NCI-H526 treated with DMSO at 0.1 percent for 48 hours (cell line): ENCODE results near the gene CSGALNACT2.

Experiments
- DNase-seq: peaks from one replicate; lab custom pipeline; 2025; lab: John Stamatoyannopoulos, UW

CSGALNACT2 gene

DNA sequence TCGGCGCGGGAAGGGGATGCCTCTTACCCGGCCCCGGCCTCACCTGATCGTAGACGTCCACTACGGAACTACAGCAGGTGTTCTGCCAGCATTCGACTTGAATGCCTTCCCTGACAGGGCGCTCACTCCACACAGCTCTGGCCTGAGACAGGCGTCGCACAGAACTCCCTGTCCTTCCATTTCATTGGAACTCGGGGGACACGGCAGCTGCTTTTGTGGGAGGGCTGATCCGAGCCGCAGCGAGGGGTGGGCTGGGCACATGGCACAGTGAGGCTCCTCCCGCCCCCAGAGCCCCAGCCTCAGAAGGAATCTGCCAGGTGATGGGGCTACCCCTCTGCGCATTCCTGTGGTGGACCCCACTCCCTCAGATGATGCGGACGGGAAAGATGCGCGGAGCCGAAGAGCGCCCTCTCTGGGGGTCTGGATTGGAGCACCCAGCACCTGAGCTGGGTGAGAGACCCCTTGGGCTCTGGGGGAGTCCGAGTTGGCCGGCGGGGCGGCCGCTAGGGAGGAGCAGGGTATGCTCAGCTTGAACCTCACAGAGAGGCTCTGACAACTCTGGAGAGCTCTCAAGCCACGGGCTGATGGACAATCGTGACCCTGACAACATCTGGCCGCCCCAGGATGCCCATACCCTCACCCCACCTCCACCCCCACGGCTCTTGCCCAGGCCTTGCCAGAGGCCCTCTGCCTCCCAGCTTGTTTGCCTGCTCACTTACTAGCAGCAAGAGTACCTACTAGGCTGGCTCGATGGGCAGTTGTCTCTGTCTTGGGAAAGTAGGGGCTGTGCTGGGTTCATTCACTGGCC, 92.1 kb downstream of the CSGALNACT2 start:
- DNase-seq: no peak

DNA sequence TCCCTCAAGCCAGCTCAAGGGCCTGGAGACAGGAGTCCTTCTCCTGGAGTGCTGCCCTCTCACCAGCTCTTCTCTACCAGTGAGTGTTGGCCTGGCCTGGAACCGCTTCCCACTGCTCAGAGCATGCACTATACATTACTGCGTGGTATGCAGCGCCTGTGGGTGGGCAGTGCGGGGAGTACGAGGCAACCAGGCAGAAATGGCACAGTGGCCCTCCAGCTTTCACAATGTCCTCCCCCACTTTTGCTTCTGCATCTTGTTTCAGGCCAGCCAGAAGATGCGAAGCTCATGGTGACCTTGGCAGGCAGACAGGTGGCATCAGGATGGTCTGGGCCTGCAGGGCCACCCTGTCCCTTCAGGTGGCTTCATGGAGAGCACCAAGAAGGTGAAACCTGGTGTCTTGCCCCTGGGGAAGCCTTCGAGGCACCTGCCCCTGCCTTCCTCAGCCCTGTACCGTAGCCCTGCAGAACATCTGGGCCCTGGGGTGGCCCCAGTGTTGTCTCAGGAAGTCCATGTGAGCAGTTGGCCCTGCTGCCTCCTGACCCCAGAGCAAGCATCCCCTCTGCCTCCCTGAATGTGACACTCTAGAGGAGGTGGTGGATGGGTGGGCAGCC, 92.8 kb downstream of the CSGALNACT2 start:
- DNase-seq: no peak

DNA sequence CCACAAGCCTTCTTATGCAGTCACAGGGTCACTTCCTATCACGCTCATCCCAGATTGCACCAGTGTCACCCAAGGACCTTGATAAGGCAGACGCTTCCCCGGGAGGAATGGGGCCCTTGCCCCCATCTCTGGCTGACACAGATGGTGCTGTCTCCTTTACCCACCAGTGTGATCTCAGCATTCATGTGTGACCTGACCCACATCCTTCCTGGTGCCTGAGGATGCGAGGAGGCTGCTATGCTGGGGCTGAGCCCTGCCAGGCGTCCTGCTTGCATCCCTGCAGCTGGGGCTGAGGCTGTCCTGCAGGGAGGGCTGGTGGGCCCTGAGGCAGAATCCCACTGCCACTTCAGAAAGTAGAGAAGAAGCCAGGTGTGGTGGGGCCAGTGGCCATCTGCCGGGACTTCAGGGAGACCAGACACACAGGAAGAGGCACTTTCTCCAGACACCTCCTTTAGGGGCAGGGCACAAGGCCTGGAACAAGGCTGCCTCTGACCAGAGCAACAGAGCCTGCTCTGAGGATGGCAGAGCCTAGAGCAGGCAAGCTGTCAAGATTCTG, 93.4 kb downstream of the CSGALNACT2 start:
- no peak for DNase-seq

DNA sequence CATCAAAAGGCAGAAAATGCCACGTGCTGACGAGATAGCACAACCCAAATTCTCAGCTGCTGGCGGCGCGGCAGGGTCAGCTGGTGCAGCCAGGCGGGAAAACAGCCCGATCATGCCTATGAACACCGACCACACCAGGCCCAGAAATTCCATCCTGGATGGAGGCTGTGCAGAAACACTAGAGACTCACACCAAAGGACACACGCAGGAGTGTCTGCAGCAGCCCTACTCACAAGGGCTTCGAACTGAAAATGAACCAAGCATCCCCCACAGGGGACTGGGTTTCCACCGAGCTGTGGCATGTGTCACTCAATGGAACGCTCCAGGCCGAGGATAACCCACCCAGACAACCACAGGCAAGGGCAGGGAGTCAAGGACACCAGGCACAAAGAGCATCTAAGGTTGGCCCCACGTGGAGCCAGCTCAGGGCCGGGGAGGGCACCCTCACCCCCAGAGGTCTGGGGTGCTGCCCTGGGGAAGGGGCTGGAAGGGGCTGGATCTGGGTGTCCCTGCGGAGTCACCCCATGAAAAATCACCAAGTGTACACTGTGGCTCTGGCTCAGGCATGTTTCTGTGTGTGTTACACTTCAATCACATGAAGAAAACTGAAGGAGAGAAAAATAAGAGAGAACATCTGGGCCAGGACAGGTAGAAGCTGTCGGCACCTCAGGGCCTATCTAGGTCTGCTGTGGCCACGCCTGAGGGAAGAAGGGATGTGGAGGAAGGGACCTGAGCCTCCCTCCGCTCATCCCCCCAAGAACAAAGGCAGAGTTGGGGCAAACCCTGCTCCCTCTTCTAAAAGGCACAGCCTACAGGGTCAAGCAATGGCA, 95.6 kb downstream of the CSGALNACT2 start:
- no peak for DNase-seq

DNA sequence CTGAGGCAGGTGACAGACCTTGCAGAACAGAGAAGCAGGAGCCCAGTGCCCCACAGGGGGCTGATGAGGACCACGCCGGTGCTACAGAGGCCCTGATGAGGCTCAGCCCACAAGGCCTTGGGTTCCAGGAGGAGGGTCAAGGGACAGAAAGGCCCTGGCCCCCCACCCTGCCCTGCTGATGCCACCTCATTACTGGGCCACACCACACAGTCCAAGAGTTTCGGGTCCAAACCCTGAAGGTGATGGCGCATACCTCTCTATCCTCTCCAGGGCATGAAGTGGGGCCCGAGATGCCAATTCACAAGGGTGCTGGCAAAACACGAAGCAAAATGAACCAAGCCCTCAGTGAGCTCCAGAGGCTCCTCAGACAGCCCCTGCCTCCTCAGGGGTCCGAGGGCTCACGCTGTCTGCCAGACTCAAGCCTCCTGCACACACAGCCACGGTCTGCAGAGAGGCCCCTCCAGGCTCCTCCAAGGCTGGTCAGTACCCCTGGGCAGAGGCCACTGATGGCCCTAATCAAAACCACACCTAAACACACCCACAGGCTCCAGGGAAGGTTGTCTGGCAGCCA, 96.3 kb downstream of the CSGALNACT2 start:
- DNase-seq: no peak
